NCI-H146 treated with DMSO at 0.1 percent for 48 hours (cell line): ENCODE results near the gene WLS.

ENCODE experiments used
- DNase-seq: peaks from one replicate; lab custom pipeline; 2025; ENCODE audit not compliant: unreplicated experiment; lab: John Stamatoyannopoulos, UW

The WLS gene

GRCh38 chr1:68141071-68142021 lies 91.0 kb downstream of the WLS start:
- no peak for DNase-seq

GRCh38 chr1:68140536-68140935 lies 91.8 kb downstream of the WLS start:
- DNase-seq: no peak

GRCh38 chr1:68136187-68136586 lies 96.1 kb downstream of the WLS start:
- no peak for DNase-seq

GRCh38 chr1:68132426-68133130 lies 99.7 kb downstream of the WLS start:
- no peak for DNase-seq

- no peak for DNase-seq
Observed at GRCh38 chr1:68131261-68131660, 101.1 kb downstream of the WLS start.

- DNase-seq: no peak
Observed at GRCh38 chr1:68129536-68130250, 102.6 kb downstream of the WLS start.

- DNase-seq: no peak
Observed at GRCh38 chr1:68128820-68129219, 103.5 kb downstream of the WLS start.

GRCh38 chr1:68128157-68128556 lies 104.2 kb downstream of the WLS start:
- no peak for DNase-seq

- DNase-seq: no peak
Observed at GRCh38 chr1:68121536-68121935, 110.8 kb downstream of the WLS start.

- DNase-seq: peak; percentile 56
Observed at GRCh38 chr1:68120136-68120791, 112.1 kb downstream of the WLS start.

GRCh38 chr1:68119445-68119844 lies 112.9 kb downstream of the WLS start:
- DNase-seq: no peak

GRCh38 chr1:68117416-68117815 lies 114.9 kb downstream of the WLS start:
- no peak for DNase-seq

GRCh38 chr1:68116643-68117235 lies 115.6 kb downstream of the WLS start:
- peak; percentile 39 for DNase-seq

- DNase-seq: no peak
Observed at GRCh38 chr1:68115308-68115707, 117.0 kb downstream of the WLS start.

GRCh38 chr1:68113966-68114365 lies 118.4 kb downstream of the WLS start:
- DNase-seq: no peak

GRCh38 chr1:68112835-68113243 lies 119.5 kb downstream of the WLS start:
- no peak for DNase-seq

GRCh38 chr1:68111519-68112436 lies 120.5 kb downstream of the WLS start:
- peak; percentile 81 for DNase-seq

GRCh38 chr1:68107771-68108170 lies 124.6 kb downstream of the WLS start:
- DNase-seq: no peak

GRCh38 chr1:68103884-68104554 lies 128.3 kb downstream of the WLS start:
- DNase-seq: peak; percentile 71
